ENCODE results near the gene UTS2B.

GRCh38 chr3:191345334-191345733 is 15.0 kb upstream of the UTS2B start:
- TF ChIP-seq POLR2AphosphoS5 (IDR thresholded peaks at IDR 0.05; ENCODE audit: low read depth) (no peak), CTCF (conservative IDR thresholded peaks at IDR 0.05; ENCODE audit: low read depth in 2 of 2) (no peak), EZH2phosphoT487 (IDR thresholded peaks at IDR 0.05; ENCODE audit: unreplicated experiment) (no peak), NANOG (IDR thresholded peaks at IDR 0.05; ENCODE audit: borderline replicate concordance) (no peak), EZH2 (IDR thresholded peaks at IDR 0.05; ENCODE audit: low read depth, unreplicated experiment) (no peak), CREB1 (CRISPR knock-in tag; IDR thresholded peaks at IDR 0.05; ENCODE audit: low read depth) (no peak), REST (IDR thresholded peaks at IDR 0.05; ENCODE audit: unreplicated experiment) (no peak), JUNB (IDR thresholded peaks at IDR 0.05; ENCODE audit: unreplicated experiment) (no peak), ETS1 (IDR thresholded peaks at IDR 0.05) (no peak), ZNF462 (CRISPR knock-in tag; IDR thresholded peaks at IDR 0.05) (no peak), ZNF331 (CRISPR knock-in tag; IDR thresholded peaks at IDR 0.05; ENCODE audit: low read depth) (no peak), ZNF114 (CRISPR knock-in tag; IDR thresholded peaks at IDR 0.05) (no peak), STAT1 (IDR thresholded peaks at IDR 0.05; ENCODE audit: unreplicated experiment) (no peak)

Data from GM23338 (cell line).